Lower leg skin (tissue), 4 donors: Measurements from ENCODE around the gene MYL7. TPM values are rescaled to one million over a fixed set of nuclear protein-coding genes. Genes with fewer than 3 reads are reported as not detected.
A peak's percentile ranks its signal among the peaks of the same experiment; 100 is the strongest.

Source experiments
- DNase-seq, 2 donors: peaks; one replicate each; pipeline ENCODE4 v3.0.0-alpha.2; 2019; ENCODE audit warnings: low spot score in 2 of 2
- H3K4me3 ChIP-seq: fragments of 200-600 bp; sonication (generic); 2 replicates; pipeline ENCODE4 v1.5.1; 2017; ENCODE audit warnings: mild to moderate bottlenecking, low read depth; ENCODE audit not compliant: poor library complexity, severe bottlenecking
- CTCF ChIP-seq, 3 donors: fragments of 450-650 bp; IDR thresholded peaks; one replicate each; pipeline ENCODE4 v1.5.1; 2016; ENCODE audit warnings: antibody characterized with exemption in 3 of 3, mild to moderate bottlenecking in 3 of 3, moderate library complexity in 2 of 3
- POLR2A ChIP-seq, 2 donors: fragments of 450-650 bp; IDR thresholded peaks; one replicate each; pipeline ENCODE4 v1.6.1; 2016 to 2017; ENCODE audit warnings: antibody characterized with exemption in 2 of 2, mild to moderate bottlenecking in 1 of 2, moderate library complexity in 1 of 2
- WGBS, 2 donors: methylation state at CpG; one replicate each; pipeline ENCODE4 v1.1.5; 2018; 5-methylcytosine and 5-hydroxymethylcytosine counted together
- intact Hi-C: fragments of 100-400 bp; cut with DNase I; formaldehyde crosslinking; loops from one replicate; pipeline ENCODE4 v1.15.0; 2023; ENCODE audit warnings: low total_unique reads
- total RNA-seq, 4 donors: library from RNA; depleted of rRNA; stranded (reverse); fragments of >200 nt; gene quantifications; one replicate each; pipeline ENCODE4 v1.1.0, GENCODE V29; 2016

The MYL7 gene, protein sequence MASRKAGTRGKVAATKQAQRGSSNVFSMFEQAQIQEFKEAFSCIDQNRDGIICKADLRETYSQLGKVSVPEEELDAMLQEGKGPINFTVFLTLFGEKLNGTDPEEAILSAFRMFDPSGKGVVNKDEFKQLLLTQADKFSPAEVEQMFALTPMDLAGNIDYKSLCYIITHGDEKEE
- not detected for total RNA-seq

DNA sequence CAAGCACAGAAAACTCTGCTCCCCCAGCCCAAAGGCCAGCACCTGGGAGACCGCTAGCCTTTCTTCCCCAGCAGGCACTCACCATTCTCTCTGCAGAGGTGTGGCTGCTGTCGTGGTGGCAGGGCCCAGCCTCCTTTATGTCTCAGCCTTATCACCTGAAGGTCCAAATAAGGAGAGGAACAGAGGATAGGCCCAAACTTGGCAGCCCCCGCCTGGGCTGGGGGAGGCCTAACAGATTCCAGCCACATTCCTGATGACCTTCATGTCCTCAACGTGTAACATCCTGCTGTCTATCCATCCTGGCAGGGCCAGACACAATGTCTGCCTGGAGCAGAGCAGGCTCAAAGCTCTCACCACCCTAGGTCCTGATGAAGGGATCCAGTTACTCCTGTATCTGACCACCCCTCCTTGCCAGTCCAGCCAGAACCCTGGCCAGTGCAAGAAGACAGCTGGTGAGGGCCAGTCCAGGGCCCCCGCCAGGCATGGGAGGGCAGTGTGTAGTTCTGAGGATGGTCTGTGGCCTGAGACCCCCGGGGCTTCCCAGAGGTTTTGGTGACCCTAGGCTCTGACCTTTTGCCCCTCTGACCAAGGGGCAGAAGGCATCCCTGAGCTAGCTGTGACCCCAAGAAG is at the start of gene MYL7:
Gene MYL7 (minus strand): TSS at position 112 of the 630 bp plus-strand sequence. CDS start 27 bp downstream, at position 85.
- no peak within 1 kb of the TSS for H3K4me3 ChIP-seq
- 82 to 87% methylated on average over 5 to 6 of the region's 6 CpGs for WGBS, 2 donors
- intact Hi-C loops: no loop called here
- DNase-seq: no peak
- no peak for TF ChIP-seq CTCF (IDR thresholded peaks at IDR 0.05)
- no peak for TF ChIP-seq POLR2A (IDR thresholded peaks at IDR 0.05)

- no peak overlapping the region for H3K4me3 ChIP-seq
- intact Hi-C loops: no loop called here
- 84 to 91% methylated on average over 14 of the region's 14 CpGs for WGBS, 2 donors
- DNase-seq: peak in 1 of 2 donors; percentile 76
- TF ChIP-seq POLR2A (IDR thresholded peaks at IDR 0.05): no peak
Observed at GRCh38 chr7:44189993-44190872, 49.1 kb upstream of the MYL7 start.

- peak in 1 of 2 donors; percentile 60 for DNase-seq
- intact Hi-C loops: no loop called here
- TF ChIP-seq POLR2A (IDR thresholded peaks at IDR 0.05): no peak
- TF ChIP-seq CTCF (IDR thresholded peaks at IDR 0.05): no peak
- H3K4me3 ChIP-seq: no peak within 1 kb of the TSS
- 90 to 93% methylated on average over 9 to 11 of the region's 11 CpGs for WGBS, 2 donors
Observed at GRCh38 chr7:44189286-44189992, 48.3 kb upstream of the MYL7 start, which contains the start of gene GCK. Gene GCK (minus strand): TSS chr7:44189439. CDS start chr7:44188953, 486 bp downstream.

DNA sequence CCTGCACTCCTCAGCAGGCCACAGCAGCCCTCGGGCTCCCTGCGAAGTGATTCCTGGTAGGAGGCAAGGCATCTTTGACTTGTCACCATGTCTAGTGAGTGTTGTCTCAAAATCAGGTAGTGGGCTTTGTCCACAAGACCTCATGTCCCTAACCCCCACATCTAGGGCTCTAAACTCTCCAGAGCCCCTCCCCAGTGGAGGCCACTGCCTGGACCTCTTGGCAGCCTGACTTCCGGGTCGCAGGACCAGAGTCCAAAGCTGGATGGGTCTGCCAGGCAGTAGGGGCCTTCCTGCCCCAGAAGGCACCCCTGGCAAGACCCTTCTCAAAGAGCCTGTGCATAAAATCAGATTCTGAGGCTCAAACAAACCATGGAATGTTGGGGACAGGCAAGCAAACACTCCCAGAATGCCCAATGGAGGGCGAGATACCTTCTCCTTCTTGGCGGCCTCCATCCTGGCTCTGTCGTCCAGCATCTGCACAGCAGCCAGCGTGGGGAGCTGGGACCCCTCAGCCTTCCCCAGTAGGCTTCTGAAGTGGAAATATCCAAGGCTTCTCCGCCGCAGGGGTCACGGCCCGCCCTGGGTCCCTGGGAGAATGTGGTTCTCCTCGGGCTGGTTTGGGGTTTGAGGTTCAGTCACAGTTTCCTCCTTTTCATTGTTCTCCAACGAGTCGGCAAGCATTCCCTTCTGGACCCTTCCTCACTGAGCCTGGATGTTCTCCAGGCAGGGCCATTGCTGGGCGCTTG is 47.5 kb upstream of the MYL7 start:
- TF ChIP-seq POLR2A (IDR thresholded peaks at IDR 0.05): no peak
- no peak for TF ChIP-seq CTCF (IDR thresholded peaks at IDR 0.05)
- H3K4me3 ChIP-seq: no peak overlapping the region
- 85 to 87% methylated on average over 16 of the region's 16 CpGs for WGBS, 2 donors
- DNase-seq: peak in 1 of 2 donors; percentile 56
- intact Hi-C loops: no loop called here

- TF ChIP-seq POLR2A (IDR thresholded peaks at IDR 0.05): no peak
- no peak for TF ChIP-seq CTCF (IDR thresholded peaks at IDR 0.05)
- intact Hi-C loops: no loop called here
- DNase-seq: peak in 1 of 2 donors; percentile 75
- 50 to 61% methylated on average over 9 of the region's 9 CpGs for WGBS, 2 donors
- H3K4me3 ChIP-seq: no peak overlapping the region
Observed at GRCh38 chr7:44187636-44188416, 46.7 kb upstream of the MYL7 start.
